ENCODE data around the gene ASB11. TPM values are rescaled to one million over a fixed set of nuclear protein-coding genes. Genes with fewer than 3 reads are reported as not detected.
A peak's percentile ranks its signal among the peaks of the same experiment; 100 is the strongest.
"Not testable (repeated sequence)": the region's sequence is repeated elsewhere in the genome, so short reads cannot be mapped to it uniquely, and the experiment has no call there.

The ASB11 gene
- total RNA-seq, 1 experiment from 2014 or later: not detected

GRCh38 chrX:15328131-15328530 is 12.7 kb upstream of the ASB11 start:
- DNase-seq: no peak
- Histone ChIP-seq H3K4me1 (no peaks in the 10 kb centered on the region), H3K36me3 (peaks cover 43% of the 10 kb centered on the region), H3K27me3 (no peaks in the 10 kb centered on the region), H3K4me3 (no peak overlapping the region), H3K9me3 (replicated peaks) (no peaks in the 10 kb centered on the region), H3K27ac (no peak overlapping the region)

GRCh38 chrX:15322472-15322871 is 7.0 kb upstream of the ASB11 start:
- Histone ChIP-seq H3K36me3 (peaks cover 42% of the 10 kb centered on the region), H3K4me1 (no peaks in the 10 kb centered on the region), H3K27me3 (no peaks in the 10 kb centered on the region), H3K9me3 (replicated peaks) (no peaks in the 10 kb centered on the region), H3K4me3 (no peak overlapping the region), H3K27ac (no peak overlapping the region)
- DNase-seq: no peak

DNA sequence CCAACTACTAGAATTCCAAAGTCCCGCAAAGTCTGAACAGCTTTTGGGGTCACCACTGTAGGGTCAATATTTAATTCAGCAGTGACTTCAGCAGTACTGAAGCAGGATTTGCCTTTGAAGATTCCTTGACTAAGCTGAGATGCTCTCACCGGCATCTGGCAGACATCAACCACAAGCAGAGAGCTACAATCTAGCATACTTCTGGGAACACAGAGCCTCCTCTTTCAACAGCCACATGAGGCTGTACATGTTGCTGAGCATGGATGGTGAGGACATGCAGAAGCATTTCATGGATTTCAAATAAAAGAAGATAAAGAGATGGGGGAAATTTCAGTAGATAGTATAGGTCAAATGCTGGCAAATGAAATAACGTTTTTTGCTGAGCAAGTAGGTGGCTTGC is 6.6 kb upstream of the ASB11 start:
- Histone ChIP-seq H3K27me3 (no peaks in the 10 kb centered on the region), H3K4me1 (no peaks in the 10 kb centered on the region), H3K36me3 (peaks cover 40% of the 10 kb centered on the region), H3K4me3 (no peak overlapping the region), H3K9me3 (replicated peaks) (no peaks in the 10 kb centered on the region), H3K27ac (no peak overlapping the region)
- DNase-seq: no peak

DNA sequence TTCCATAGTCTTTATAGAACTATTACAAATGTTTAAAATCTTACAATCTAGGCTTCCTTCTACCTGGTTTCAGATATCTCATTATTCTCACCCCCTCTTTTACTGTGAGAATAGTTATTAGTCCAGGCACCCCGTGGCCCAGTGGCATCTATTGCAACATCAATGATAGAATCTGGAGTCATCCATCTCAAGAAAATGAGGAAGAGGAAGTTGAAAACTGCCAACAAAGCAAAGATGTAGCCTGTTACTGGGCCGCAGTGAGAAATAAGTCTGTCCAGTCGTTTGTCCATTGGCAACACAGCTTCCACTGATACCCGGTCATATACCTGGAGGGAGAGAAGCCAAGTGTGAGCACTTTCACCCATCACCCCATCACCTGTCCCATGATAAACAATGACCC is 6.0 kb upstream of the ASB11 start:
- H3K36me3 ChIP-seq: peaks cover 40% of the 10 kb centered on the region
- H3K9me3 ChIP-seq (replicated peaks): no peaks in the 10 kb centered on the region
- no peaks in the 10 kb centered on the region for H3K4me1 ChIP-seq
- H3K4me3 ChIP-seq: no peak overlapping the region
- no peak overlapping the region for H3K27ac ChIP-seq
- no peaks in the 10 kb centered on the region for H3K27me3 ChIP-seq
- no peak for DNase-seq

DNA sequence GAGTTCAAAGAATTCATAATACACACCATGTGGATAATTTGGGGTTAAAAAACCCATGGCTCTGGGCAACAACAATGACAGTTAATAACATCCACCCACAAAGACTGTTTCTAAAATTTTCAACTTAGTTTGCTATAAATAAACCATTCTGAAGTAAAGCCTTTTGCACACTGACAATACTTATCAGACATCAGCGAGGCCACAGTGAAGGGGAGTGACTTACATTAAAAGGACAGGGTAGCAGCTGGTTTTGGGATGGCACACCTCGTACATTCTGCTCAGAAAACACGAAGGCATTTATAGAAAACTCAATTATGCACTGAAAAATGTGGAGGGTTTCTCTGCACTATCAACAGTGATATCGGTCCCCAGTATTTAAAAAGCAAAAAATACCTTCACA is 4.9 kb upstream of the ASB11 start:
- DNase-seq: no peak
- H3K4me3 ChIP-seq: no peak overlapping the region
- no peaks in the 10 kb centered on the region for H3K4me1 ChIP-seq
- no peak overlapping the region for H3K27ac ChIP-seq
- H3K27me3 ChIP-seq: no peaks in the 10 kb centered on the region
- H3K9me3 ChIP-seq (replicated peaks): no peaks in the 10 kb centered on the region
- peaks cover 36% of the 10 kb centered on the region for H3K36me3 ChIP-seq

DNA sequence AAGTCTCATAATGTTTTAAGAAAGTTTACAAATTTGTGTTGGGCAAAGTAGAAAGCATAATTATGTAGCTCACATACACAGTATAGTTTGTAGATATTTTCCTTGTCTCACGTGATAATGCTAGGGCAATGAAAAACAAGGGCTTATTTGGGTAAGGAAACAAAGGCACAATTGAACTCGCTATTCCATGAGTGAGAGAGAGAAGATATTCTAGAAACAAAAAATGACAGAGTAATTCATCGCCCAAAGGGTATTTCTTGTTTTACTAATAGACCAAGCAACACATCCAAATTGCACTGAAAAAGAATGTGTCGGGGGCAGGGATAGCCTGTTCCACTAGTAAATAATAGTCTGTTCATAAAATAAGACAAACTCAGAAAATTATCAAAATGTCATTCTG is 3.6 kb upstream of the ASB11 start:
- Histone ChIP-seq H3K9me3 (replicated peaks) (no peaks in the 10 kb centered on the region), H3K27ac (no peak overlapping the region), H3K4me3 (no peak overlapping the region), H3K27me3 (no peaks in the 10 kb centered on the region), H3K36me3 (peaks cover 27% of the 10 kb centered on the region), H3K4me1 (no peaks in the 10 kb centered on the region)
- no peak for DNase-seq

- no peak for DNase-seq
- Histone ChIP-seq H3K9me3 (replicated peaks) (no peaks in the 10 kb centered on the region), H3K27me3 (no peaks in the 10 kb centered on the region), H3K27ac (no peak overlapping the region), H3K36me3 (peaks cover under 1% of the 10 kb centered on the region; the same call in 1 of the 2 replicates), H3K4me1 (no peaks in the 10 kb centered on the region), H3K4me3 (no peak overlapping the region)
Measured at GRCh38 chrX:15314472-15314871, 968 bp downstream of the ASB11 start.

GRCh38 chrX:15311119-15311518 is 4.3 kb downstream of the ASB11 start:
- Histone ChIP-seq H3K4me3 (no peak overlapping the region), H3K27me3 (no peaks in the 10 kb centered on the region), H3K27ac (no peak overlapping the region), H3K9me3 (replicated peaks) (no peaks in the 10 kb centered on the region), H3K4me1 (no peaks in the 10 kb centered on the region), H3K36me3 (no peaks in the 10 kb centered on the region)
- DNase-seq: no peak

DNA sequence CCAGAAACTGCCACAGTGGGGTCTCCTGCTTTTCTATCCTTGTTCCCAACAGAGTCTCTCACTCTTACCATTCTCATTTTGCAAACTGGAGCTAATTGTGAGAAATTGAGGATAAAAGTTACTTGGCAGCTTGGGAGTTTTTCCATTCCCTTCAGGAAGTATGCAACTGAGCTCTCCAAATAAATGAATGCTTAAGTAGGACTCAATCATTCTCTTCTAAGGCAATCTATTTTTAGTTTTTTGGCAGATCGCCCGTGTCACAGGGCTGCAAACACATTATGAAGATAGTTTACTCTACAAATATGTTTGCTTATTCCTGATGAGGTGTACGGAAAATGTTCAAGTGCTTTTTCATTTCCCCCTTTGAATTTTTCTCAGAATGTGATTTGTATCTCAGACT is 5.3 kb downstream of the ASB11 start:
- H3K9me3 ChIP-seq (replicated peaks): no peaks in the 10 kb centered on the region
- no peak overlapping the region for H3K27ac ChIP-seq
- H3K36me3 ChIP-seq: no peaks in the 10 kb centered on the region
- H3K27me3 ChIP-seq: no peaks in the 10 kb centered on the region
- no peak overlapping the region for H3K4me3 ChIP-seq
- peak in 1 of 2 experiments; percentile 33 for DNase-seq
- no peaks in the 10 kb centered on the region for H3K4me1 ChIP-seq

GRCh38 chrX:15305899-15306298 is 9.5 kb downstream of the ASB11 start:
- not testable (repeated sequence) for H3K27ac ChIP-seq; H3K4me3 ChIP-seq; H3K27me3 ChIP-seq; H3K36me3 ChIP-seq; DNase-seq; H3K9me3 ChIP-seq (replicated peaks)
- peaks cover 12% of the 10 kb centered on the region for H3K4me1 ChIP-seq

DNA sequence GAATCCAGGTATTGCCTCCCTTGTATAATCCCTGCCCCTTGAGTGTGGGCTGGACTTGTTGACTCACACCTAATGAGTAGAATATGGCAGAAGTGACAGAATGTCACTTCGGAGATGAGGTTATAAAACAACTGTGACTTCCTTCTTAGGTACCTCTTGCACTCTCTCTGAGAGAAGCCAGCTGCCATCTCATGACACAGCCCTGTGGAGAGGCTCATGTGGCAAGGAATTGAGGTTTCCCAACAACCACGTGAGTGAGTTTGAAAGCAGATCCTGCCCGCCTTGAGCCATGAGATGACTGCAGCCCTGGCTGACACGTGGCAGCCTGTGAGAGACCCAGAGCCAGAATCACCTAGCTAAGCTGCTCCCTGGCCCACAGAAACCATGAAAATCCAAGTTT is 13.5 kb downstream of the ASB11 start:
- peak; percentile 81 to 88 for DNase-seq
- peak overlapping the region; percentile 41 for H3K27ac ChIP-seq

GRCh38 chrX:15299941-15300851 is 15.2 kb downstream of the ASB11 start:
- DNase-seq: peak in 1 of 2 experiments; percentile 60
- Histone ChIP-seq H3K36me3 (no peaks in the 10 kb centered on the region), H3K4me1 (peaks cover 12% of the 10 kb centered on the region), H3K9me3 (replicated peaks) (no peaks in the 10 kb centered on the region), H3K4me3 (no peak overlapping the region), H3K27ac (no peak overlapping the region), H3K27me3 (no peaks in the 10 kb centered on the region)

More for the DNA sequence above, 13.5 kb downstream of the ASB11 start:
- no peaks in the 10 kb centered on the region for H3K27me3 ChIP-seq
- H3K4me3 ChIP-seq: no peak overlapping the region
- H3K36me3 ChIP-seq: no peaks in the 10 kb centered on the region
- H3K9me3 ChIP-seq (replicated peaks): no peaks in the 10 kb centered on the region
- H3K4me1 ChIP-seq: peaks cover 12% of the 10 kb centered on the region

DNA sequence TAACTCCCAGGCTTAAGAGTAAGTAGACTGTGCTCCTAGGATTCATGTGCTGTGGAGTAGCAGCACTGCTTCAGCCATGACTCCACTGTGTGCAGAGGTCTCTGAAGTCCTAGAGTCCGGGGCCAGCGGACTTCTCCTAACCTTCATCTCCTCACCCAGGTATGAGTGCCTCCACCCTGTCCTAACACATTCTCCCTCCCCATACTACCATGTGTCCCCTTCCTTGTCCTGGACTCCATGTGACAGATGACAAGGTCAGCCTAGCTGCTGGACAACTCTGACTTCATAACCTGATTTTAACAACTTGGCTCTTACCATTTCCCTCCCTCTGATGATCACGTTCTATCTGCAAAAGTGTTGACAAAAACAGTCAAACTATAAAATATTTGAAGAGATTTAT is 16.7 kb downstream of the ASB11 start:
- Histone ChIP-seq H3K27me3 (no peaks in the 10 kb centered on the region), H3K36me3 (no peaks in the 10 kb centered on the region), H3K9me3 (replicated peaks) (no peaks in the 10 kb centered on the region), H3K4me3 (no peak overlapping the region), H3K27ac (no peak overlapping the region), H3K4me1 (peaks cover 12% of the 10 kb centered on the region)
- no peak for DNase-seq

GRCh38 chrX:15298201-15298600 is 17.2 kb downstream of the ASB11 start:
- Histone ChIP-seq H3K27ac (no peak overlapping the region), H3K4me1 (peaks cover 15% of the 10 kb centered on the region), H3K4me3 (no peak overlapping the region), H3K27me3 (no peaks in the 10 kb centered on the region), H3K9me3 (replicated peaks) (no peaks in the 10 kb centered on the region), H3K36me3 (no peaks in the 10 kb centered on the region)
- DNase-seq: no peak

DNA sequence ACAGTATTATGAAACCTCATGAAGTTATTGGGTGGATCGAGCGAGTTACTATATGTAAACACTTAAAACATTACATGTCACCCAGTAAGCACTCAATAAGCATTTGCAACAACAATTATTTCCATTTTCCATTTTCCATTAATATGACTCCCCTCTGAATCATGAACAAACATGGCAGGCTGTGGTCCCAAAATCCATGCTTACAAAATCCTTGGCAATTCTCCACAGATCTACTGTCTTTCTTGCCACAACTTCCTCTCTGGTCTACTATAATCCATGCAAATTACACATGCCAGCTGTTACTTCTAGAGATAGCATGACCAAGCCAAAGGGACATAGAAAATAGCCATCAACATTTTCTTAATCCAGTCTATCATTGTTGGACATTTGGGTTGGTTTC is 22.0 kb downstream of the ASB11 start:
- peak; percentile 11 to 58 for DNase-seq
- Histone ChIP-seq H3K36me3 (no peaks in the 10 kb centered on the region), H3K4me3 (no peak overlapping the region), H3K9me3 (replicated peaks) (no peaks in the 10 kb centered on the region), H3K4me1 (peaks cover 13% of the 10 kb centered on the region), H3K27me3 (no peaks in the 10 kb centered on the region), H3K27ac (peak overlapping the region; percentile 51)

- Histone ChIP-seq H3K4me3 (no peak overlapping the region), H3K27ac (peak overlapping the region; percentile 51), H3K36me3 (no peaks in the 10 kb centered on the region), H3K4me1 (peaks cover 13% of the 10 kb centered on the region), H3K9me3 (replicated peaks) (no peaks in the 10 kb centered on the region), H3K27me3 (no peaks in the 10 kb centered on the region)
- peak; percentile 9 to 30 for DNase-seq
Measured at GRCh38 chrX:15292861-15293260, 22.6 kb downstream of the ASB11 start.

Data from SJCRH30 (cell line).